GM10847 (cell line): ENCODE results near the gene CHST13.

Experiments
- POLR2A ChIP-seq: IDR thresholded peaks from 2 replicates; pipeline ENCODE4 v1.6.1; 2011; ENCODE audit not compliant: insufficient read length; ENCODE audit errors: extremely low read depth

Gene CHST13

GRCh38 chr3:126484662-126485061 lies 39.3 kb upstream of the CHST13 start:
- no peak for TF ChIP-seq POLR2A

- TF ChIP-seq POLR2A: no peak
Measured at GRCh38 chr3:126485176-126485897, 38.6 kb upstream of the CHST13 start.

GRCh38 chr3:126485956-126486355 lies 38.0 kb upstream of the CHST13 start:
- TF ChIP-seq POLR2A: no peak

- no peak for TF ChIP-seq POLR2A
Measured at GRCh38 chr3:126486360-126486847, 37.6 kb upstream of the CHST13 start.

GRCh38 chr3:126487151-126487771 lies 36.7 kb upstream of the CHST13 start:
- no peak for TF ChIP-seq POLR2A

GRCh38 chr3:126488185-126488584 lies 35.8 kb upstream of the CHST13 start:
- no peak for TF ChIP-seq POLR2A

GRCh38 chr3:126488886-126489569 lies 34.9 kb upstream of the CHST13 start:
- no peak for TF ChIP-seq POLR2A

- no peak for TF ChIP-seq POLR2A
Measured at GRCh38 chr3:126490619-126491018, 33.3 kb upstream of the CHST13 start.

GRCh38 chr3:126491221-126492013 lies 32.5 kb upstream of the CHST13 start:
- no peak for TF ChIP-seq POLR2A

- TF ChIP-seq POLR2A: no peak
Measured at GRCh38 chr3:126493051-126493450, 30.9 kb upstream of the CHST13 start.

- no peak for TF ChIP-seq POLR2A
Measured at GRCh38 chr3:126493739-126494138, 30.2 kb upstream of the CHST13 start.

GRCh38 chr3:126494204-126494969 lies 29.6 kb upstream of the CHST13 start:
- TF ChIP-seq POLR2A: no peak

GRCh38 chr3:126494970-126495230 lies 29.1 kb upstream of the CHST13 start:
- no peak for TF ChIP-seq POLR2A

- TF ChIP-seq POLR2A: no peak
Measured at GRCh38 chr3:126495786-126496185, 28.2 kb upstream of the CHST13 start.
